ENCODE data around the gene EML3. TPM values are rescaled to one million over a fixed set of nuclear protein-coding genes. Genes with fewer than 3 reads are reported as not detected.
"Not testable (repeated sequence)": the region's sequence is repeated elsewhere in the genome, so short reads cannot be mapped to it uniquely, and the experiment has no call there.

EML3 gene
- total RNA-seq, 1 donor from 2014 or later: 4.9 TPM

- DNase-seq (ENCODE audit: low spot score in 2 of 2): peak; percentile 99
- FAIRE-seq: no peak
Observed at GRCh38 chr11:62621567-62622470, 9.2 kb upstream of the EML3 start, which contains the start of gene B3GAT3. Gene B3GAT3 (minus strand): TSS chr11:62621986. CDS start chr11:62621947, 39 bp downstream.

GRCh38 chr11:62621027-62621566 is 8.5 kb upstream of the EML3 start:
- no peak for DNase-seq (ENCODE audit: low spot score in 2 of 2)
- FAIRE-seq: no peak

- DNase-seq (ENCODE audit: low spot score in 2 of 2); FAIRE-seq: not testable (repeated sequence)
Observed at GRCh38 chr11:62616957-62617356, 4.4 kb upstream of the EML3 start.

GRCh38 chr11:62615521-62615920 is 2.9 kb upstream of the EML3 start:
- no peak for DNase-seq (ENCODE audit: low spot score in 2 of 2)
- no peak for FAIRE-seq

GRCh38 chr11:62614275-62614674 is 1.7 kb upstream of the EML3 start:
- DNase-seq (ENCODE audit: low spot score in 2 of 2) (no peak), FAIRE-seq (no peak)

- no peak for DNase-seq (ENCODE audit: low spot score in 2 of 2)
- FAIRE-seq: no peak
Observed at GRCh38 chr11:62613291-62613778, 760 bp upstream of the EML3 start.

GRCh38 chr11:62611705-62612365 is 740 bp downstream of the EML3 start:
- FAIRE-seq: no peak
- peak in 1 of 2 donors; percentile 59 for DNase-seq (ENCODE audit: low spot score in 2 of 2)

- no peak for FAIRE-seq
- no peak for DNase-seq (ENCODE audit: low spot score in 2 of 2)
Observed at GRCh38 chr11:62610814-62611704, 1.5 kb downstream of the EML3 start.

- DNase-seq (ENCODE audit: low spot score in 2 of 2): no peak
- FAIRE-seq: no peak
Observed at GRCh38 chr11:62610403-62610802, 2.2 kb downstream of the EML3 start.

- FAIRE-seq (no peak), DNase-seq (ENCODE audit: low spot score in 2 of 2) (no peak)
Observed at GRCh38 chr11:62608776-62609175, 3.8 kb downstream of the EML3 start.

GRCh38 chr11:62607714-62608113 is 4.9 kb downstream of the EML3 start:
- no peak for FAIRE-seq
- DNase-seq (ENCODE audit: low spot score in 2 of 2): no peak

GRCh38 chr11:62605902-62606301 is 6.7 kb downstream of the EML3 start:
- FAIRE-seq (no peak), DNase-seq (ENCODE audit: low spot score in 2 of 2) (no peak)

GRCh38 chr11:62605467-62605866 is 7.1 kb downstream of the EML3 start:
- FAIRE-seq (no peak), DNase-seq (ENCODE audit: low spot score in 2 of 2) (no peak)

GRCh38 chr11:62604460-62605120 is 8.0 kb downstream of the EML3 start:
- no peak for FAIRE-seq
- DNase-seq (ENCODE audit: low spot score in 2 of 2): no peak

- DNase-seq (ENCODE audit: low spot score in 2 of 2) (no peak), FAIRE-seq (no peak)
Observed at GRCh38 chr11:62603776-62604299, 8.7 kb downstream of the EML3 start.

- DNase-seq (ENCODE audit: low spot score in 2 of 2) (no peak), FAIRE-seq (no peak)
Observed at GRCh38 chr11:62603072-62603408, 9.5 kb downstream of the EML3 start.

- FAIRE-seq (no peak), DNase-seq (ENCODE audit: low spot score in 2 of 2) (peak; percentile 64 to 80)
Observed at GRCh38 chr11:62602141-62603071, 10.2 kb downstream of the EML3 start.

GRCh38 chr11:62601372-62602140 is 11.0 kb downstream of the EML3 start, which contains the start of gene MTA2:
Gene MTA2 (minus strand): TSS chr11:62601865. CDS start chr11:62601450, 415 bp downstream.
- DNase-seq (ENCODE audit: low spot score in 2 of 2): peak; percentile 98
- peak; percentile 68 for FAIRE-seq
